Stimulated activated CD8-positive, alpha-beta memory T cell treated with anti-CD3 and anti-CD28 coated beads, Interleukin-7, amount 100 ng/mL, for 24 hours (primary cell): Measurements from ENCODE around the gene ZNF316.

Experiments
- DNase-seq: peaks from one replicate; pipeline ENCODE4 v3.0.0-alpha.2; 2020; ENCODE audit warnings: low read depth

Gene ZNF316

DNA sequence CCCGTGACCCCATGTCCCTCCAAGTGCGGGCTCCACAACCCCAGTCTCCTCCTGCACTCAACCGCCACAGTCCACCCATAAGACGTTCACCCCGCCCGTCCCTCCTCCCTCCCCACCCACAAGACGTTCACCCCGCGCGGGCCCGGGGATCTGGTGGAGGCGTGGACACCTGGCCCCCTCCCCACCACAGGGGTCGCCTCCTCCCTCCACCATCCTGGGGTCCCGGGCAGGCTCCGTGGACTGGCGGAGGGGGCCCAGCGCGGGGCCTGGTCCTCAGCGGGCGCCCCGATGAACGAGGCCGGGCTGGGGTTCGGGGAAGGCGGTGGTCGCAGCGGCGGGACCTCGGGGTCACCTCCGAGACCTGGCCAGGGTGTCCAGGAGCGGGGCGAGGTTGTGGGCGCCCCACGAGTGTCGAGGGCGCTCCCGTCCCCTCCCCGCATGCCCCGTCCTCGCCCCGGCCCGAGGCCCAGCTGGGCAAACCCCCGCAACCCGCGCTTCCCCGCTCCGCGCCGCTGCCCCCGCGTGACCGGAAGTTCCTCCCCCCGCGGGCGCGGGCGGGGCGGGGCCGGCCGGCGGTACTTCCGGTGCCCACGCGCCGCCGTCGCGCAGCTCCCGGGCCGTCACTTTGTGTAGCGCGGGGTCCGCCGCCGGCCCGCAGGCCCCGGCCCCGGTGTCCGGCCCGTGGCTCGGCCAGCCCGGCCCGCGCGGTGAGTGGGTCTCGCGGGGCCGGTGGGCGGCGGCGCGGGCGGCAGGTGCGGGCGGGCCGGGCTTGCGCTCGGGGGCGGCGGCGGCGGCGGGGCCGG lies at the start of gene ZNF316:
TSS of gene ZNF316 (plus strand) at position 578 of the 803 bp plus-strand sequence. CDS start 5,092 bp downstream, outside the sequence.
- no peak for DNase-seq

DNA sequence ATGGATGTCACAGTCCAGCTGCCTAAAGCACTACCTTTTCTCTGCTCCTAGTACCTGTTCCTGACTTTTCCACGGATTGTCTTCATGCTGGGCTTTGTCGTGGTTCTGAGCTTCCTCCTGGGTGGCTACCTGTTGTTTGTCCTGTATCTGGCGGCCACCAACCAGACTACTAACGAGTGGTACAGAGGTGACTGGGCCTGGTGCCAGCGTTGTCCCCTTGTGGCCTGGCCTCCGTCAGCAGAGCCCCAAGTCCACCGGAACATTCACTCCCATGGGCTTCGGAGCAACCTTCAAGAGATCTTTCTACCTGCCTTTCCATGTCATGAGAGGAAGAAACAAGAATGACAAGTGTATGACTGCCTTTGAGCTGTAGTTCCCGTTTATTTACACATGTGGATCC lies 48.6 kb upstream of the ZNF316 start:
- DNase-seq: no peak

DNA sequence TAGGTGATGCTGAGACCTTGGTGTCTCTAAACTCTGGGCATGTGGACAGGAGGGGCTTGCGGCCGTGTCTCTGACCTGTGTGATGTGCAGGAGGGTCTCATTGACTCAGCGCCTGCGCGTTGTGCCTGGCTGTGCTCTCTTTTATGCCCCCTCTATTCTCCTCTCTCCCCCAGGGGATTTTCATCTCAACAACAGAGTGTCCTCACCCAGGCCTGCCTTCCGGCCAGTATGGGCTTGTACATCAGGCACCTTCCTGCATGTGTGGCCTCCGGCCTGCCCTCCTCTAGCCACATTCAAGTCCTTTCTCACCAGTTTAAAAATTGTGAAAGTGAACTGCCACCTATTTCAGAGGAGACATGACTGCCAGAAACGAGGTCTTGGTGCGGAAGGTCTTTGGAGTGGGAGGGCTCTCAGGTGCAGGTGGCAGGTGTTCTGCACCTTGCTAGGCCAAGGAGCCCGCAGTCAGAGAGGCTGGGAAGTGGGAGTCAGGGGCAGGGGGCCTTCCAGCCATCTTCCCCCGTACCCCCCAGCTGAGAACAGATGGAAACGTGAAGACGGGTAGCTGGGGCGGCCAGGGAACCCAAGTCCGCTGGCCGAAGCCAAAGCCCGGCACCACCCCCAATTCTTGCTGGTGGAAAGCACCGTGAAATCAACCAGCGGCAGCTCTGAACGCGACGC lies 47.8 kb upstream of the ZNF316 start:
- DNase-seq: no peak

DNA sequence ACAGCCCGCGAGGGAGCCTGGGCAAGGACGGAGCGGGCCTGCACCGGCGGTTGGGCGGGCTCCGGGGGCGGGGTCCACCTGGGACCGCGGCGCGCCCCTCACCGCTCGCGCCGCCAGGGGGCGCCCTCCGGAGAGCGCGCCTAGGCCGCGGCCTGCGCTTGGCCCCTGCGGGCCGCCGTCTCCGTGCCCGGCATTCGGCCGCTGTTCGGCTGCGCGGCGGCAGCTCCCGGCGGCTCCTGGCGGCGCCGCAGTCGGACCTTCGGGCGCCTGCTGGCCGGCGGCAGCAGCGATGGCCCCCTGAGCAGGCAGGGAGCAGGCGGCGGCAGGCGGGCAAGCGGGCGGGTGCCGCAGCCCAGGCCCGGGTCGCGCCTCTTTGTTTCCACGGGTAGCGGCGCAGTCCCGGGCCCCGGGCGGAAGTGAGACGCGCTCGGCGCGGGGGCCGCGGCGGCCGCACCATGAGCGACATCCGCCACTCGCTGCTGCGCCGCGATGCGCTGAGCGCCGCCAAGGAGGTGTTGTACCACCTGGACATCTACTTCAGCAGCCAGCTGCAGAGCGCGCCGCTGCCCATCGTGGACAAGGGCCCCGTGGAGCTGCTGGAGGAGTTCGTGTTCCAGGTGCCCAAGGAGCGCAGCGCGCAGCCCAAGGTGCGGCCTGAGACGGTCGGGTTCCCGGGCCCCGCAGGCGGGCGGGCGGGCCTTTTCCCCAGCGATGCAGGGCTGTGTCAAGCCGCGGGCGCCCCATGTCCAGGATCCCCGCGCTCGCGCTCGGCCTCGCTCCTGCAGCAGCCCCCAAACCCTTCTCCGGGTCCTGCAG lies 47.1 kb upstream of the ZNF316 start, which contains the start of gene INTS15:
TSS of gene INTS15 (plus strand) at position 193 of the 816 bp plus-strand sequence. CDS start at position 456, 263 bp downstream.
- DNase-seq: peak; percentile 57

DNA sequence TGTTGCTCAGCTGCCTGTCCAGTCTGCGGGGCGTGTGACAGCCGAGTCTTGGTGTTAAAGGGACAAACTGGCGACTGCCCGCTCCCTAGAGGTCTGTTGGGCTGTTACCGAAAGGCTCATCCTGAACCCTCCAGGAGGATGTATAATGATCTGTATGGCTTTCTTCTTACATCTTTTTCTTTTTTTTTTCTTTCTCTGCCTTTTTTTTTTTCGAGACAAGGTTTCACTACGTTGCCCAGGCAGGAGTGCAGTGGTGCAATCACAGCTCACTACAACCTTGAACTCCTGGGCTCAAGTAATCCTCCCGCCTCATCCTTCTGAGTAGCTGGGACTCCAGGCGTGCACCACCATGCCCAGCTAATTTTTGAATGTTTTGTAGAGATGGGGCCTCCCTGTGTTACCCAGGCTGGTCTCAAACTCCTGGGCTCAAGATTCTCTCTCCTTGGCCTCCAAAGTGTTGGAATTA lies 46.4 kb upstream of the ZNF316 start:
- DNase-seq: no peak

DNA sequence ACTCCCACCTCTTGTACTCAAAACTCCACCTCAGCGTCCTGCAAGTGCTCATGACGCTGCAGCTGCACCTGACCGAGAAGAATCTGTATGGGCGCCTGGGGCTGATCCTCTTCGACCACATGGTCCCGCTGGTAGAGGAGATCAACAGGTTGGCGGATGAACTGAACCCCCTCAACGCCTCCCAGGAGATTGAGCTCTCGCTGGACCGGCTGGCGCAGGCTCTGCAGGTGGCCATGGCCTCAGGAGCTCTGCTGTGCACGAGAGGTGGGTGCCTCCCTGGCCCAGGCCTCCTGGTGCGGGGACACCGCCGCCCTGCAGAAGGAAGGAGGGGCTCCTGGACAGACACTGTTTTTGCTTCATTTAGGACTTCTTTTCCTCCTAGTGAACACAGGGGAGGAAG lies 37.0 kb upstream of the ZNF316 start:
- DNase-seq: no peak

DNA sequence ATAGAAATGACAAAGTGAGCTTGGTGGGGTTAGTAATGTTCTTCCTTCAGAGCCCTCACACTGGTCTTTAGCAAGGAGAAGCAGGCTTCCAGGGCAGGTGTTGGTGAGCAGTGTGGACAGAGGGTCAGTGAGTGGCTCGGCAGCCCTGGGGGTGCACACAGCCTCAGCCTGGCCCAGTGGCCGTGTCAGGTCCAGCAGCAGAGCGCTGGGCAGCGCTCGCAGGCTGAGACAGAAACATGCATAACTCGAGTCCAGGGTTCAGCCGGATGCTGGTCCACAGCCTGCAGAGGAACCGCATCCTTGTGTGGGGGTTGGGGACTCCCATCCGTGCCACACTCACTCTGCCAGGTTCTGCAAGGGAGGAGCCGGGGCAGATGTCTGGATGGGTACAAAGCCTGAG lies 32.7 kb upstream of the ZNF316 start:
- DNase-seq: no peak

DNA sequence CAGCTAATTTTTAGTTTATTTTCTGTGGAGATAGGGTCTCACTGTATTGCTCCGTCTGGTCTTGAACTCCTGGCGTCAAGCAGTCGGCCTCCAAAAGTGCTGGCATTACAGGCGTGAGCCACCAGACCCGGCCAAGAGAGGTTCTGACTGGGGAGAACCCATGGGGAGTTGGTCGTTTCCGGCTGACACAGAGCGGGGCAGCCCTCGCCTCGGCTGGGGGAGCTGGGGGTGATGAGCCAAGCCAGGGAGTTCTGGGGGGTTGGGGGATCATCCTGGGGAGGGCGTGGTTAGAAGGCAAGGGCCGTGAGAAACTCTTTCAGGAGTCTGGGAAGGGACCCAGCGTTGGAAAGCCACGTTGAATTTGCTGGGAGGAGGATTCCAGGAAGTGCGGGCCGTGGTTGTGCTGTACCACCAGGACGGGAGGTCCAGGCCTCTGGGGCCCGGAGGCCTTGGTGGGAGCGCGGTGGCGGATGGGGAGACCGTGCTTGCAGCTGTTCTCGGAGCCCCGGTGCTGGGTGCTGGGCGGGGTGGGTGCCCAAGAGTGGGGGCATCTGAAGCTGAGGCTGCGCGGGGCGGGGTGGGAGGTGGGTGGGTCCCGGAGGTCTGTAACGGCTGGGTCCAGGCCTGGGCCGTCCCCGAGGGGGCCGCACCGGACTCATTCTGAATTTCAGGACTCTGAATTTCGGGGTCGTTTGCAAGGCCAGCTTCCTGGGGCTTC lies 30.1 kb upstream of the ZNF316 start:
- DNase-seq: no peak

DNA sequence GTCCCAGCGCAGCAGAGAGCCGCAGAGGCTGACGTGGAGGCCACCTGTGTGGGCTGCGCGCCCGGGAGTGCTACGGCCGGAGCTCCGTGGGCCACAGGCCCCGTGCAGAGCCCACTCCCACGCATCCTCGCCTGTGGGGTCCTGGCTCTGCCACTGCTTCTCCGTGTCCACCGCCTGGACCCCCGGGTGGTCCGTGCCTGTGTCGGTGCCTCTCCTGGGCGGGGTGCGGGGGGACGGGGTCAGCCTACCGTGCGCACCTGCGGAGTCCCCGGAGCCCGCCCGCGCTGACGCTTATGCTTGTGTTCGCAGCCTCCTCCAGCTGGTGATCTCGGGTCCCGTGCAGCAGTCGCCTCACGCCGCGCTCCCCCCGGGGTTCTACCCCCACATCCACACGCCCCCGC lies 29.5 kb upstream of the ZNF316 start:
- DNase-seq: no peak

DNA sequence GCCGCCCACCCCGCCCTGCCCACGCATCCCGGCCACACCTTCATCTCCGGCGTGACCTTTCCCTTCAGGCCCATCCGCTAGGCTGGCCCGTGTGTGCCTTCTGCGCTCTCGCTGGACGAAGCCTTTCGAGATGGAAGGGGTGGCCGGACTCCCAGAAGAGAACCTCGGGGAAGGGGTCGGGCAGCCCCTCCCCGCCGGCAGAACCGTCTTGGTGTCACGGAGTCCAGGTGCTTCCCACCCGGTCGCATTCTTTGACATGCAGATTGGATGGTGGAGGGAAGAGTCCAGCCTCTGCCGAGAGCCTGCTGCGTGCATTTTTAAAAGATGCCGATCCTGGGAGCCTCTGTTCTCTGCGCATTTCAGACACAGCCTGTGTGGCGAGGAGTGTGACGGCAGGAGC lies 29.0 kb upstream of the ZNF316 start:
- no peak for DNase-seq

DNA sequence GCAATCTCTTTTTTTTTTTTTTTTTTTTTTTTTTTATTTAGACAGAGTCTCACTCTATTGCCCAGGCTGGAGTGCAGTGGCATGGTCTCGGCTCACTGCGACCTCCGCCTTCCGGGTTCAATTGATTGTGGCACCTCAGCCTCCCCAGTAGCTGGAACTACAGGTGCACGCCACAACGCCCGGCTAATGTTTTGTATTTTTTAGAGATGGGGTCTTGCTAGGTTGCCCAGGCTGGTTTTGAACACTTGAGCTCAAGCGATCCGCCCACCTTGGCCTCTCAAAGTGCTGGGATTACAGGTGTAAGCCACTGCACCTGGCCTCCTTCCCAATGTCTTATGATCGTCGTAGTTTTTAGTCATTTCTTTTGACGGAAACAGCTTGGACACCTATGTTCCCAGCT lies 28.3 kb upstream of the ZNF316 start:
- DNase-seq: no peak

DNA sequence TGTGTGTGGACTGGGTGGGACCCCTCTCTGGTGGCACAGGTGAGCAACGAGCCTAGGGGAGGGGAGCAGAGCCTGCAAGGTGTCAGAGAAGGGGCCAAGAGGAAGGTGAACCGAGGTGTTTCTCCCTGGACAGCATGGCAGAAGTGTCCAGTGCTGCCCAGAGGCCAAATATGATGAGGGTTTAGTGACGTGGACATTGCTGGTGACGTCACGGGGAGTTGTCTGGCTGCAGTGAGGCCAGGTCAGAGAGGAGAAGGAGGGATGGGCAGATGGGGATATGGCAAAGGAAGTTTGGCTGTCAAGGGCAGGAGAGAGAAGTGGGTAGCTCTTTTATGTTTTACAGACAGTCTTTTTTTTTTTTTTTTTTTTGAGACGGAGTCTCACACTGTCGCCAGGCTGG lies 24.3 kb upstream of the ZNF316 start:
- DNase-seq: no peak

DNA sequence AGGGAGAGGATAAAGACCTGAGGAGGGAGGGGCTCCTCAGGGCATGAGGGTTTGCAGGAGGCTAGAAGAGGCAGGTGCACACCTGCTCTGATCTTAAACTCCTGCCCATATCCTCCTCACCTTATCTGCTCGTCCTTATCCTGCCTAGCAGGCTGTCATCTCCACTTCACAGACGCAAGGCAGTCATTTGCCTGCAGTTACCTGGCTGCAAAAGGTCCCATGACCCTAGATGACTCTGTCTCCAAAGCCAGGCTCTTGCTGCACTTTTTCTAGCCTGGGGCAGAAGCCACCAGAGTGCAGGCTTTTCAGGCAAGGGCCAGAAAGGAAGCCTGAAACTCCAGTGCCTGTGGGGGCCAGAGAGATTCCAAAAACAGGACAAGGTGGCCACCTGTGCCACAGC lies 23.4 kb upstream of the ZNF316 start:
- no peak for DNase-seq

DNA sequence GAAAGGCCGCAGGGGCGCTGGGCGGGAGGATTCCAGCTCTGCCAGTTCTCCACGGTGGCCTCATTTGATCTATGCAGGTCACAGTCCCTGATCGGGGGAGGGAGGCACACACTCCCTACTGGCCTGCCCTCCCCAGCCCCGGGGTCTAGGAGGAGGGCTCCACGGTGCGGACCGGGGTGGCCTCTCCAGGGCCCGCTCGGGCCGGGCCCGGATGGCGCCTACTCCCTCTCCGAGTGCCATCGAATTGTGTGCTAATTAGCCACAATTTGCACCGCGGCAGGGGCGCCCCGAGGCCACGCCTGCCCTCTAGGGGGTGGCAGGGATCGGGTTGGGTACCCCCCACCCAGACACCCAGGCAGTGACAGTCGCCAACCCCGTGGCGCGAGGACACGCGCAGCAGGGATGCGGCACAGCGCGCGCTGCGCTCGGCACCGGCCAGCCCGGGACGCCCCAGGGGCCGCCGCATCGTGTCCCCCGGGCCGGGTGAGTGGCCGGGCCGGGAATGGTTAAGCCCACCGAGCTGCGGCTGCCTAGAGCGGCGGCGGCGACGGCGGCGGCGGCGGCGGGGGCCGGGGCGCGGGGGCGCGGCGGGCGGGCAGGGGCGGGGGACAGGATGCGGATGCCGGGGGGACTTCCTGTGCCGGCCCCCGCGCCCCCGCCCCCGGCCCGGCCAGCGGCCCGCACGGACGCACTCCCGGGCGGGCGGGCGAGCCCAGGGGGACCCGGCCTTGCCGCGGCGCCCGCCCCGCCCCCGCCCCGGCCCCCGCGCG lies 22.0 kb upstream of the ZNF316 start, which contains the start of gene ZNF853:
TSS of gene ZNF853 (plus strand) at position 658 of the 770 bp plus-strand sequence. CDS start 565 bp downstream, outside the sequence.
- DNase-seq: no peak

DNA sequence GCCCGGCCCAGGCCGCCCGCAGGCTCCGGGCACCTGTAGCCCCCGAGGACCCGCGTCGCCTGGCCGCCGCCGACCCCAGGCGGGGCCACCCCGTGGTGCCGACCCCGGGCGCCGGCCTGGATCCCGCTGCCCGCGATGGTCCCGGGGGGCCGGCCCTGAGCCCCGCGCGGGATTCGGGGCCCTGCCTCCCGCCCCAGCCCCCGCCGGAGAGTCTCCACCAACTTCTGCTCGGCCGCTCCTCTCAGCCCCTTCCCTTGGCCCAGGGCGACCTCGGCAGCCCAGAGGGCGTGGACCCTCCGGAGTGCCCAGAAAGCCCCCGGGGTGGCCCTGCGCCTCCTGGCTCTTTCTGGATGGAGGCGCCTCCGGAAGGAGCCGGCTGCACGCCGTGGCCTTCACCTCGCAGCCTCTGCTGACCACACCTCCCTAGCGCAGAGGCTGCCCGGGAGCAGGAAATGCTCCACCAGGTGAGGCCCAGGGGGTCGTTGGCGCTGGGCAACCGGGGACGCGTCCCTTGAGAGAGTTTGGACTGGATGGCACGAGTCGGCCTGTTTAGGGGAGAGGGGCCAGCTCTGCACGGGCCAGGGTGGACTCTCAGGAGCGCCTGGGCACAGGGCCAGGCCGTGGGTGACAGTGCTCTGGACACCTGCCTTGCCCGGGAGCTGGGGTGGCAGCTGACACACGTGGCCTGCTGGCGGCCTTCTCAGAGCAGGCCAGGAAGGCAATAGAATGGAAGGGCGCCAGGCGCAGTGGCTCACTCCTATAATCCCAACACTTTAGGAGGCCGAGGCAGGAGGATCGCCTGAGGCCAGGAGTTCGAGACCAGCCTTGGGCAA lies 21.2 kb upstream of the ZNF316 start:
- no peak for DNase-seq

DNA sequence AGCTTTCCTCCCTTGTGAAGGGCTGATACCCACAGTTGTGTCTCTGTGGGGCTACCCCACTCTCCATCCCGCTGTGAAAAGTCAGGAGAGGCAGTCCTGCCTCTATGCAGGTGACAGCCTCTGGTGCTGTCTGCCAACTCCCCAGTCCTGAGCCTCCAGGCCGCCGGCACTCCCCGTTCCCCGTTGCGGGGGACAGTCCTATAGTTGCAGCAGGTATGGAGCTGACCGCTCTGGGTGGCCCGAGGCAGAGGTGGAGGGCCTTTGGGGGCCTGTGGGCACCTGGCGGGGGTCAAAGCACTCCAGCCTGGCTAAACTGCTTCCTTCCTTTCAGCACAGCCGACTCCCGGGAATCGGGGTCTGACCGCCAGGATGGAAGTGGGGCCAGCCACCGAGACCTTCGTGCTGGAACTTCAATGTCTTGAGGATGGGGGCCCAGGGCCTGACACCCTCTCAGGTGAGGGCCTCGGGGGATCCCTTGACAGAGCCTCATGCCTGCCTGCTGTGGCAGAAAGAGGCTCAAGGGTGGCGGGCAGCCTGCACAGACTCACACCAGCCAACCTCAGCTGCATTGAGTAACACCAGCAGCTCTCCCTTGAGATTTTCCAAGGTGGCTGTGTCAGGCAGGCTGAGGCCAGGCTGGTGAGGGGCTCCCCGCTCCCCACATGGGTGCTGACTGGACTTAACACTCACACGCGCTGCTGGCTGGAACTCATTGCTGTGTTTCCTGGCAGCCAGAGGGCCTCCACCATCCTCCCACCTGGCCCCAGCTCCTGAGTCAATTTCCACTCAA lies 20.1 kb upstream of the ZNF316 start:
- no peak for DNase-seq

DNA sequence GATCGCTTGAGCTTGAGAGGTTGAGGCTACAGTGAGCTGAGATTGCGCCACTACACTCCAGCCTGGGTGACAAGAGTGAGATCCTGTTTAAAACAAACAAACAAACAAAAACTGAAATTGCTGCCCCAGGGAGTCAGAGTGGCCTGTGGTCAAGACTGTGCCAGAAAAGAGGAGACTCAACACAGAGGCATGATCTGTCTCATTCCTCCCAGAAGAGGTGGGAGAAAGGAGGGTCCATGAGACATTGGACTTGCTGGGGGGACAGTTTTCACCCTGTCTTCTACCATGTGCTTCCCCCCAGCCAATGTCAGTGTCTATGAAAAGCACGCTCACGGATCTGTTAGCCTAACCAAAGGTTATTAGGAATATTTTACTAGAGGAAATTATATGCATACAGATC lies 18.5 kb upstream of the ZNF316 start:
- DNase-seq: no peak

DNA sequence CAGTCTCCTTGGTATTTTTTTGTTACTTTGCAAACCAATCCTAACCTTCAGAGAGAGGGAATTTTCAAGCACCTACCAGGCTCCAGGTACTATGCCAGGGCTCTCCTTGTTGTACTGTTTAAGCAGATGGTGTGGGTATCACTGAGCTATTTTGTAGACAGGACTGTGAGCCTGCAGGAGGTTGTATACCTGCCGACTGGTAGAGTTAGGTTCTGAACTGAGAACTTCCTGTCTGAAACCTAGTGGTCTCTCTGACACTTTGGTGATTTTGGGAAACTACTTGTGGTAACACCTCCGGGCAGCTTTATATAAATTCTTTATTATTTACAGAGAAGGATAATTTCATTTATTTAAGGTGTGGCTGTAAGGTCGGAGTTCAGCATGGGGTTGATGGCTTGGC lies 17.2 kb upstream of the ZNF316 start:
- DNase-seq: no peak
